ENCODE data around the gene OR52E4.

GRCh38 chr11:5887661-5888060 lies 7.2 kb downstream of the OR52E4 start:
- TF ChIP-seq, protein P1, sequence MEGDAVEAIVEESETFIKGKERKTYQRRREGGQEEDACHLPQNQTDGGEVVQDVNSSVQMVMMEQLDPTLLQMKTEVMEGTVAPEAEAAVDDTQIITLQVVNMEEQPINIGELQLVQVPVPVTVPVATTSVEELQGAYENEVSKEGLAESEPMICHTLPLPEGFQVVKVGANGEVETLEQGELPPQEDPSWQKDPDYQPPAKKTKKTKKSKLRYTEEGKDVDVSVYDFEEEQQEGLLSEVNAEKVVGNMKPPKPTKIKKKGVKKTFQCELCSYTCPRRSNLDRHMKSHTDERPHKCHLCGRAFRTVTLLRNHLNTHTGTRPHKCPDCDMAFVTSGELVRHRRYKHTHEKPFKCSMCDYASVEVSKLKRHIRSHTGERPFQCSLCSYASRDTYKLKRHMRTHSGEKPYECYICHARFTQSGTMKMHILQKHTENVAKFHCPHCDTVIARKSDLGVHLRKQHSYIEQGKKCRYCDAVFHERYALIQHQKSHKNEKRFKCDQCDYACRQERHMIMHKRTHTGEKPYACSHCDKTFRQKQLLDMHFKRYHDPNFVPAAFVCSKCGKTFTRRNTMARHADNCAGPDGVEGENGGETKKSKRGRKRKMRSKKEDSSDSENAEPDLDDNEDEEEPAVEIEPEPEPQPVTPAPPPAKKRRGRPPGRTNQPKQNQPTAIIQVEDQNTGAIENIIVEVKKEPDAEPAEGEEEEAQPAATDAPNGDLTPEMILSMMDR (IDR thresholded peaks at IDR 0.05): no peak
- TF ChIP-seq POLR2A (IDR thresholded peaks at IDR 0.05) (no peak), EP300 (IDR thresholded peaks at IDR 0.05) (no peak)

Data from tibial nerve (tissue), 4 donors.